Fibroblast of mammary gland (primary cell): ENCODE data around the gene YEATS2.

Experiments used
- DNase-seq: peaks from one replicate; pipeline ENCODE4 v3.0.0-alpha.2; 2010; ENCODE audit warnings: low read depth
- H3K4me3 ChIP-seq: 2 replicates; pipeline ENCODE4 v1.5.1; 2011; ENCODE audit warnings: low read depth, mild to moderate bottlenecking, low read length, moderate library complexity; ENCODE audit not compliant: control insufficient read depth
- CTCF ChIP-seq: conservative IDR thresholded peaks from 2 replicates; pipeline ENCODE4 v1.5.1; 2011; ENCODE audit warnings: low read depth, low read length, inconsistent platforms; ENCODE audit not compliant: control insufficient read depth, insufficient read depth

Gene YEATS2

GRCh38 chr3:183711516-183711915 is 13.9 kb downstream of the YEATS2 start:
- H3K4me3 ChIP-seq: no peak overlapping the region
- no peak for TF ChIP-seq CTCF
- no peak for DNase-seq

GRCh38 chr3:183714622-183715021 is 17.0 kb downstream of the YEATS2 start:
- DNase-seq: no peak
- no peak for TF ChIP-seq CTCF

GRCh38 chr3:183718012-183718411 is 20.4 kb downstream of the YEATS2 start:
- TF ChIP-seq CTCF: no peak
- no peak overlapping the region for H3K4me3 ChIP-seq
- DNase-seq: no peak

More at GRCh38 chr3:183714622-183715021, 17.0 kb downstream of the YEATS2 start:
- no peak overlapping the region for H3K4me3 ChIP-seq

DNA sequence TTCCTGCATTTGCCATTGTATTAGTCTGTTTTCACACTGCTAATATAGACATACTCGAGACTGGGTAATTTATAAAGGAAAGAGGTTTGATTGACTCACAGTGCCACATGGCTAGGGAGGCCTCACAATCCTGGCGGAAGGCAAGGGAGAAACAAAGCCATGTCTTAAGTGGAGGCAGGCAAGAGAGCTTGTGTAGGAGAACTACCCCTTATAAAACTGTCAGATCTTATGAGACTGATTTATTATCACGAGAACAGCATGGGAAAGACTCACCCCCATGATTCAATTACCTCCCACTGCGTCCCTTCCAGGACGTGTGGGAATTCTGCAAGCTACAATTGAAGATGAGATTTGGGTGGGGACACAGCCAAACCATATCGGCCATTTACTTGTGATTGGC is 27.8 kb downstream of the YEATS2 start:
- TF ChIP-seq CTCF: no peak
- no peak for DNase-seq
- H3K4me3 ChIP-seq: no peak overlapping the region

DNA sequence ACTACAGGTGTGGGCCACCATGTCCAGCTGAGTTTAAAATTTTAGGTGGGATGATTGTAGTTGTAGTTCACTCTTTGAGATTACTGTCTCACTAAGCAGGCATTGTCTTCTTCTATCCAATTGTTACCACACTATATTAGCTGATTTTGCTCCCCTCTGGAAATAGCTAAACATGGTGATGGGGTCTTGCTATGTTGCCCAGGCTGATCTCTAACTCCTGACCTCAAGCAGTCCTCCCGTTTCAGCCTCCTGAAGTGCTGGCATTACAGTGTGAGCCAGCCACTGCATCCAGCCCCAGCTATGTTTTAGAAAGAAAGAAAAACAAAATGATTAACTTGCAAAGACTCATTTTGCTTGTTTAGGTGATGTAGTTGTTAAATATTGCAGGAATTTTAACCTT is 30.6 kb downstream of the YEATS2 start:
- no peak for DNase-seq
- no peak for TF ChIP-seq CTCF
- no peak overlapping the region for H3K4me3 ChIP-seq

DNA sequence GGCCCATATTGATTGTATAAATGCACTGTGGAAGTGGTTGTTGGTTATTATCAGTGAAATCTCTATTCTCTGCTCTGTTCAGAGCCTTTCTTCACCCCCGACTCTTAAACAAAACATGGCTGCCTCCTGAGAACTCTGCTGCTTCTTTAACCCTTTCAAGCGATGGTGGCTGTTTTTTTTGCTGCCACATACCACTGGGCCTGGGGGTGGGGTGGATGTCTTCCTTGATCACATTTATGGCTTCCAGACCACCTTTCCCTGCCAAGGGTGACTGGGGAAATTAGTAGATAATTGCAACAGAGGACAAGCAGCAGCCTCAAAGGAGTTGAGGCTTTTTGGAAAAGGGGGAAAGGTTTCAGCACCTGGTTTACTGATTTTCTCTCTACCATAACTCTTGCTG is 32.8 kb downstream of the YEATS2 start:
- no peak for DNase-seq
- no peak for TF ChIP-seq CTCF
- no peak overlapping the region for H3K4me3 ChIP-seq

- H3K4me3 ChIP-seq: no peak overlapping the region
- no peak for TF ChIP-seq CTCF
- no peak for DNase-seq
Measured at GRCh38 chr3:183731611-183732010, 34.0 kb downstream of the YEATS2 start.
